ENCODE data around the gene ARHGEF9.

DNA sequence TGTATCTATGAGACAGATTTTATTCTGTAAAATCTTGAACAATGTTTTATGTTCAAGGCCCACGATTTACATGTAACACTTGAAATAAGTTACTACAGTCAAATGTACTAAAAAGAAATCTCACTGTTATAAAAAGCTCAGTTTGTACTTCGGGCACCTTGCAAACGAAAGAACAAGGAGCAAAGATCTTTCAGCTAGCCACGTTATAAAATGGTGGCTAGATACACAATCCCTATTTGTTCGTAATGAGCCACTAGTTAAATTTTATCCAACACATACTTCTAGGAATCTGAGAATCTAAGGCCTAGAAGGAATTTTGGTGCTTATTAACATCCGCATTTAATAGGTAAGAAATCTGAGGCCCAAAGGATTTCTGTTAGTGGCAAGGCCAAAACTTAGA lies 2.5 kb downstream of the ARHGEF9 start:
- TF ChIP-seq EZH2 (IDR thresholded peaks at IDR 0.05; ENCODE audit: low read length, unreplicated experiment) (no peak), EZH2phosphoT487 (IDR thresholded peaks at IDR 0.05; ENCODE audit: borderline replicate concordance, low read length) (no peak)
- TF ChIP-seq, protein P1, sequence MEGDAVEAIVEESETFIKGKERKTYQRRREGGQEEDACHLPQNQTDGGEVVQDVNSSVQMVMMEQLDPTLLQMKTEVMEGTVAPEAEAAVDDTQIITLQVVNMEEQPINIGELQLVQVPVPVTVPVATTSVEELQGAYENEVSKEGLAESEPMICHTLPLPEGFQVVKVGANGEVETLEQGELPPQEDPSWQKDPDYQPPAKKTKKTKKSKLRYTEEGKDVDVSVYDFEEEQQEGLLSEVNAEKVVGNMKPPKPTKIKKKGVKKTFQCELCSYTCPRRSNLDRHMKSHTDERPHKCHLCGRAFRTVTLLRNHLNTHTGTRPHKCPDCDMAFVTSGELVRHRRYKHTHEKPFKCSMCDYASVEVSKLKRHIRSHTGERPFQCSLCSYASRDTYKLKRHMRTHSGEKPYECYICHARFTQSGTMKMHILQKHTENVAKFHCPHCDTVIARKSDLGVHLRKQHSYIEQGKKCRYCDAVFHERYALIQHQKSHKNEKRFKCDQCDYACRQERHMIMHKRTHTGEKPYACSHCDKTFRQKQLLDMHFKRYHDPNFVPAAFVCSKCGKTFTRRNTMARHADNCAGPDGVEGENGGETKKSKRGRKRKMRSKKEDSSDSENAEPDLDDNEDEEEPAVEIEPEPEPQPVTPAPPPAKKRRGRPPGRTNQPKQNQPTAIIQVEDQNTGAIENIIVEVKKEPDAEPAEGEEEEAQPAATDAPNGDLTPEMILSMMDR (conservative IDR thresholded peaks at IDR 0.05; ENCODE audit: low read depth, low read length) = no peak
